SU-DHL-6 (cell line): ENCODE measurements around the gene GPR82.

Experiments
- H2AFZ ChIP-seq: fragments of 200-600 bp; sonication (generic); 2 replicates; pipeline ENCODE4 v1.6.1; 2014; ENCODE audit warnings: low read depth, mild to moderate bottlenecking, moderate library complexity, mixed read lengths, antibody characterized with exemption, low read length; ENCODE audit not compliant: severe bottlenecking
- H3F3A ChIP-seq: fragments of 200-600 bp; shearing (Covaris generic); 2 replicates; pipeline ENCODE4 v1.6.0; 2016; ENCODE audit warnings: antibody characterized with exemption, mild to moderate bottlenecking; ENCODE audit not compliant: insufficient read depth
- H3K27ac ChIP-seq: fragments of 200-600 bp; sonication (generic); 2 replicates; pipeline ENCODE4 v1.5.1; 2016; ENCODE audit warnings: low read depth, mild to moderate bottlenecking, low read length, moderate library complexity, mixed read lengths
- H3K27me3 ChIP-seq: fragments of 200-600 bp; sonication (generic), shearing (Covaris generic); 2 replicates; pipeline ENCODE4 v1.6.0; 2014; ENCODE audit warnings: mild to moderate bottlenecking, low read length
- H3K36me3 ChIP-seq: fragments of 200-600 bp; sonication (generic); 2 replicates; pipeline ENCODE4 v1.6.1; 2014; ENCODE audit warnings: mild to moderate bottlenecking, low read length, mixed read lengths
- H3K4me2 ChIP-seq: fragments of 300-600, 200-600 bp; shearing (Covaris generic), sonication (generic); 2 replicates; pipeline ENCODE4 v1.6.0; 2014; ENCODE audit warnings: low read length, low read depth, mild to moderate bottlenecking; ENCODE audit not compliant: poor library complexity, severe bottlenecking
- H3K4me3 ChIP-seq: fragments of 200-600 bp; sonication (generic); 2 replicates; pipeline ENCODE4 v1.5.1; 2014; ENCODE audit warnings: antibody characterized with exemption, low read length, mild to moderate bottlenecking, mixed read lengths; ENCODE audit not compliant: insufficient read depth, poor library complexity, severe bottlenecking
- H3K79me2 ChIP-seq: fragments of 200-600 bp; sonication (generic); 2 replicates; pipeline ENCODE4 v1.6.1; 2014; ENCODE audit warnings: mild to moderate bottlenecking, low read length, moderate library complexity; ENCODE audit not compliant: insufficient read depth
- H3K9ac ChIP-seq: fragments of 200-600 bp; sonication (generic); 2 replicates; pipeline ENCODE4 v1.7.0; 2014; ENCODE audit warnings: mild to moderate bottlenecking, low read length
- H3K9me2 ChIP-seq: fragments of 200-600 bp; sonication (generic); replicated peaks from 2 replicates; pipeline ENCODE4 v1.6.1; 2014; ENCODE audit warnings: low read length; ENCODE audit not compliant: insufficient read depth
- H3K9me3 ChIP-seq: fragments of 200-600 bp; sonication (generic); 2 replicates; pipeline ENCODE4 v1.6.1; 2014; ENCODE audit warnings: low read length, mixed read lengths; ENCODE audit not compliant: insufficient read depth
- H4K20me1 ChIP-seq: fragments of 200-600 bp; sonication (generic); 2 replicates; pipeline ENCODE4 v1.6.1; 2014; ENCODE audit warnings: low read depth, mild to moderate bottlenecking, antibody characterized with exemption, low read length, moderate library complexity, mixed read lengths
- EZH2phosphoT487 ChIP-seq: fragments of 200-600 bp; sonication (generic), shearing (Covaris generic); conservative IDR thresholded peaks from 2 replicates; pipeline ENCODE4 v1.6.1; 2018; ENCODE audit warnings: mild to moderate bottlenecking, antibody characterized with exemption, low read length, moderate library complexity, mixed read lengths
- TF ChIP-seq, protein P1 (sequence below): fragments of 200-600 bp; sonication (generic); IDR thresholded peaks from one replicate; pipeline ENCODE4 v1.5.1; 2017; ENCODE audit warnings: antibody characterized with exemption, mild to moderate bottlenecking, low read length, moderate library complexity; ENCODE audit not compliant: insufficient read depth, poor library complexity, severe bottlenecking

Gene GPR82

DNA sequence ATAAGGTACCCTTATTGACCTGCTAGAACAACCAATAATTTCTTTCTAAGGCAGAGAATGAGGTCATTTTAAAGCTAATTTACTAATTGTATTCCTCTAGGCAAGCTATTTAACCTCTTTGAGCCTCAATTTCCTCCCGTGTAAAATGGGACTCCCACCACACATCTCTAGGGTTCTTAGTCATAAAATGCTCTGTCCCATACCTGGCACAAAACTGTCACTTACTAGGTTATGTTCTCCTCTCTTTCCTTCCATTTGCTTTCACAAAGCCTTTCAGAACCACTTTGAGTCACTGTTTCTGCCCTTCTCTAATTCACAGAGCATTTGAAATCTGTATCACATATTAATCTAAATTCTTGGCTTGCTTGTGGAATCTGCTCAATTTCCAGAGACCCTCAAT, 2.4 kb upstream of the GPR82 start:
- H2AFZ ChIP-seq: no peak overlapping the region
- peaks cover 19% of the 10 kb centered on the region; the same call in 1 of the 2 replicates for H3F3A ChIP-seq
- H3K79me2 ChIP-seq: peaks cover 26% of the 10 kb centered on the region; the same call in 1 of the 2 replicates
- no peaks in the 10 kb centered on the region for H4K20me1 ChIP-seq
- H3K27ac ChIP-seq: peak overlapping the region; percentile 96
- peak overlapping the region; percentile 51 for H3K4me2 ChIP-seq
- no peak overlapping the region for H3K9ac ChIP-seq
- TF ChIP-seq, protein P1, sequence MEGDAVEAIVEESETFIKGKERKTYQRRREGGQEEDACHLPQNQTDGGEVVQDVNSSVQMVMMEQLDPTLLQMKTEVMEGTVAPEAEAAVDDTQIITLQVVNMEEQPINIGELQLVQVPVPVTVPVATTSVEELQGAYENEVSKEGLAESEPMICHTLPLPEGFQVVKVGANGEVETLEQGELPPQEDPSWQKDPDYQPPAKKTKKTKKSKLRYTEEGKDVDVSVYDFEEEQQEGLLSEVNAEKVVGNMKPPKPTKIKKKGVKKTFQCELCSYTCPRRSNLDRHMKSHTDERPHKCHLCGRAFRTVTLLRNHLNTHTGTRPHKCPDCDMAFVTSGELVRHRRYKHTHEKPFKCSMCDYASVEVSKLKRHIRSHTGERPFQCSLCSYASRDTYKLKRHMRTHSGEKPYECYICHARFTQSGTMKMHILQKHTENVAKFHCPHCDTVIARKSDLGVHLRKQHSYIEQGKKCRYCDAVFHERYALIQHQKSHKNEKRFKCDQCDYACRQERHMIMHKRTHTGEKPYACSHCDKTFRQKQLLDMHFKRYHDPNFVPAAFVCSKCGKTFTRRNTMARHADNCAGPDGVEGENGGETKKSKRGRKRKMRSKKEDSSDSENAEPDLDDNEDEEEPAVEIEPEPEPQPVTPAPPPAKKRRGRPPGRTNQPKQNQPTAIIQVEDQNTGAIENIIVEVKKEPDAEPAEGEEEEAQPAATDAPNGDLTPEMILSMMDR: no peak
- TF ChIP-seq EZH2phosphoT487: no peak
- H3K9me2 ChIP-seq: no peaks in the 10 kb centered on the region
- H3K9me3 ChIP-seq: no peaks in the 10 kb centered on the region; the same call in 1 of the 2 replicates
- 0 out of 2 replicates have a peak, but pooled peaks cover under 1% of the 10 kb centered on the region for H3K36me3 ChIP-seq
- H3K4me3 ChIP-seq: no peak overlapping the region
- H3K27me3 ChIP-seq: no peaks in the 10 kb centered on the region

DNA sequence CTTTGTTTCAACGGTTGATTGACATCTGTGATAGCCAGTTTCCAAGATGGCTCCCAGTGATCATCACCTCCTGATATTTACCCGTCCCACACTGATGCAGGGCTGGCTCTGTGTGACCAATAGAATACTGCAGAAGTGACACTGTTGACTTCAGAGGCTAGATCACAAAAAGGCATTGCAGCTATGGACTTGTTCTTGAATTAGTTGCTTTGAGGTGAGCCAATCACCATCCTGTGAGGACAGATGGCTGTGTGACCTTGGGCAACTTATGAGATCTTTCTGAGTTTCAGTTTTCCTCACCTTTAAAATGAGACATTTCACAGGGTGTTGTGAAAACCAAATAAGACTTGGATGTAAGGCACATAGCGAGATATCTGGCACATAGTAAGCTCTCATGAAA, 1.8 kb upstream of the GPR82 start:
- H3K9ac ChIP-seq: no peak overlapping the region
- no peaks in the 10 kb centered on the region for H4K20me1 ChIP-seq
- peaks cover 21% of the 10 kb centered on the region; the same call in 1 of the 2 replicates for H3F3A ChIP-seq
- peaks cover 26% of the 10 kb centered on the region; the same call in 1 of the 2 replicates for H3K79me2 ChIP-seq
- TF ChIP-seq, protein P1: no peak
- no peak for TF ChIP-seq EZH2phosphoT487
- peak overlapping the region; percentile 20 for H3K4me2 ChIP-seq
- peak overlapping the region; percentile 96 for H3K27ac ChIP-seq
- no peaks in the 10 kb centered on the region; the same call in 1 of the 2 replicates for H3K9me3 ChIP-seq
- H3K36me3 ChIP-seq: peaks cover 6% of the 10 kb centered on the region; the same call in 1 of the 2 replicates
- H3K9me2 ChIP-seq: no peaks in the 10 kb centered on the region
- H3K27me3 ChIP-seq: no peaks in the 10 kb centered on the region
- H3K4me3 ChIP-seq: no peak overlapping the region
- no peak overlapping the region for H2AFZ ChIP-seq

DNA sequence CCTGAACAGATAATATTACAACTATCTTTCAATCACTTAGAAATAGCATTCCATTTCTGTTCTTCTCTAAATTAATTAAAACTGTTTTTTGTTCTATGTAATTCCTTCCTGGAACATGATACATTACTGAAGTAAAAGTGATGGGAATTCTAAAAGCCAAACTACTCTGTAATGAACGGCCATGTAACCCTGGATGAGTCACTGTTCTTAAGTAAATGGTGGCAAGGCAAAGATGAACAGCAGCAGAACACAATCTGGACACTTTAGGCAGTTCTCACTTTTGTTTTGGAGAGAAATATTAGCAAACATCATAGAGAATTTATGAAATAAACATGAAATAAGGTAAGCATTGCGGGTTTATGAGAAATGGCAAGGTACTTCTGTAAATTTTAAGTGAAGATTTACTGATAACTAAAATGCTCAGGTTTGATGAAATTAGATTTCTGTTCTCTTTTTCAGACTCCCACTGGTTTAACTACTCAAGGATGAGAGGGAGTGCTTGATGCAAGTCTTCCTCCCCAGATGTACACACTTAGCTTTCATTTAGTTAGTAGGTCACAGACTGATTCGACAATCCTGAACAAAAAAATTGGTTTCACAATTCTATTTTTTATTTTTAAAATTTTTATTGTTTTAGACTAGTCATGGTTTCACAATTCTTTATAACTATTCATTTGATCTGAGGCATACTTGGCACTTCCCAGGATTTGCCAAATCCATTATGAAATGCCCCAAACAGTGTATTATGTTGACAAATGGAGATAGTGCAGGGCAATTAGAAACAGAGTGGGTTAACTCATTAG, 964 bp upstream of the GPR82 start:
- H3K27ac ChIP-seq: peak overlapping the region; percentile 96
- no peak overlapping the region for H3K4me3 ChIP-seq
- H3K9me2 ChIP-seq: no peaks in the 10 kb centered on the region
- H3K9me3 ChIP-seq: no peaks in the 10 kb centered on the region; the same call in 1 of the 2 replicates
- H3K4me2 ChIP-seq: peak overlapping the region; percentile 97
- H3K36me3 ChIP-seq: peaks cover 6% of the 10 kb centered on the region; the same call in 1 of the 2 replicates
- peak overlapping the region; percentile 67 for H3K9ac ChIP-seq
- no peaks in the 10 kb centered on the region for H3K27me3 ChIP-seq
- H4K20me1 ChIP-seq: no peaks in the 10 kb centered on the region
- H3K79me2 ChIP-seq: peaks cover 26% of the 10 kb centered on the region; the same call in 1 of the 2 replicates
- no peak overlapping the region for H2AFZ ChIP-seq
- no peak for TF ChIP-seq EZH2phosphoT487
- TF ChIP-seq, protein P1: no peak
- H3F3A ChIP-seq: peaks cover 25% of the 10 kb centered on the region
